ENCODE measurements around the gene GSTT4.

GSTT4 gene

GRCh38 chr22:24023204-24023789, 18.0 kb upstream of the GSTT4 start:
- Histone ChIP-seq H3K27me3 (ENCODE audit: control insufficient read depth in 1 of 2, insufficient read depth in 1 of 2, low read length in 2 of 2) (no peaks in the 10 kb centered on the region), H4K8ac (ENCODE audit: low read length) (no peak overlapping the region), H2AFZ (ENCODE audit: low read depth, low read length) (no peak overlapping the region), H3K23ac (ENCODE audit: low read length in 2 of 2) (no peak overlapping the region), H3K18ac (ENCODE audit: low read depth in 1 of 2, low read length in 2 of 2) (no peak overlapping the region), H2BK120ac (ENCODE audit: low read depth, low read length) (no peak overlapping the region), H3K79me1 (replicated peaks; ENCODE audit: low read length, poor library complexity, severe bottlenecking) (peaks cover 18% of the 10 kb centered on the region), H2BK12ac (ENCODE audit: low read length in 2 of 2) (no peak overlapping the region), H3K4me3 (ENCODE audit: insufficient read depth in 1 of 2, low read depth in 1 of 2, low read length in 2 of 2) (no peak overlapping the region), H3K4ac (ENCODE audit: low read depth in 1 of 2, low read length in 2 of 2) (no peak overlapping the region), H4K91ac (ENCODE audit: low read length) (no peak overlapping the region), H3K9me3 (ENCODE audit: control insufficient read depth, low read length) (peaks cover 12% of the 10 kb centered on the region), H3K4me1 (ENCODE audit: control insufficient read depth, insufficient read depth, low read depth, low read length) (peaks cover 8% of the 10 kb centered on the region), H3K36me3 (ENCODE audit: control insufficient read depth in 1 of 2, insufficient read depth in 2 of 2, low read depth in 1 of 2, low read length in 2 of 2) (peaks cover 3 to 11% of the 10 kb centered on the region in 2 experiments), H3K9ac (ENCODE audit: low read length) (no peak overlapping the region), H2AK5ac (ENCODE audit: low read length, severe bottlenecking) (no peak overlapping the region), H2BK15ac (ENCODE audit: low read depth, poor library complexity, severe bottlenecking) (no peak overlapping the region), H2BK5ac (ENCODE audit: low read depth, low read length, poor library complexity, severe bottlenecking) (no peak overlapping the region), H3K14ac (ENCODE audit: low read length in 2 of 2) (no peak overlapping the region), H3K4me2 (ENCODE audit: low read length, poor library complexity, severe bottlenecking) (no peak overlapping the region), H3K27ac (ENCODE audit: low read length, poor library complexity, severe bottlenecking) (no peak overlapping the region)
- no peak for DNase-seq

GRCh38 chr22:24021304-24021703, 16.1 kb upstream of the GSTT4 start:
- Histone ChIP-seq H3K27ac (ENCODE audit: low read length, poor library complexity, severe bottlenecking) (no peak overlapping the region), H4K8ac (ENCODE audit: low read length) (no peak overlapping the region), H3K9me3 (ENCODE audit: control insufficient read depth, low read length) (peaks cover 12% of the 10 kb centered on the region), H3K4ac (ENCODE audit: low read depth in 1 of 2, low read length in 2 of 2) (no peak overlapping the region), H4K91ac (ENCODE audit: low read length) (no peak overlapping the region), H3K27me3 (ENCODE audit: control insufficient read depth in 1 of 2, insufficient read depth in 1 of 2, low read length in 2 of 2) (no peaks in the 10 kb centered on the region), H3K9ac (ENCODE audit: low read length) (no peak overlapping the region), H2BK120ac (ENCODE audit: low read depth, low read length) (no peak overlapping the region), H3K79me1 (replicated peaks; ENCODE audit: low read length, poor library complexity, severe bottlenecking) (peaks cover 21% of the 10 kb centered on the region), H3K18ac (ENCODE audit: low read depth in 1 of 2, low read length in 2 of 2) (no peak overlapping the region), H3K23ac (ENCODE audit: low read length in 2 of 2) (no peak overlapping the region), H3K4me1 (ENCODE audit: control insufficient read depth, insufficient read depth, low read depth, low read length) (peaks cover 5% of the 10 kb centered on the region), H2BK12ac (ENCODE audit: low read length in 2 of 2) (no peak overlapping the region), H2BK5ac (ENCODE audit: low read depth, low read length, poor library complexity, severe bottlenecking) (no peak overlapping the region), H3K4me3 (ENCODE audit: insufficient read depth in 1 of 2, low read depth in 1 of 2, low read length in 2 of 2) (no peak overlapping the region), H3K4me2 (ENCODE audit: low read length, poor library complexity, severe bottlenecking) (no peak overlapping the region), H2AK5ac (ENCODE audit: low read length, severe bottlenecking) (no peak overlapping the region), H3K14ac (ENCODE audit: low read length in 2 of 2) (no peak overlapping the region), H3K36me3 (ENCODE audit: control insufficient read depth in 1 of 2, insufficient read depth in 2 of 2, low read depth in 1 of 2, low read length in 2 of 2) (peaks cover 3 to 20% of the 10 kb centered on the region in 2 experiments), H2BK15ac (ENCODE audit: low read depth, poor library complexity, severe bottlenecking) (no peak overlapping the region), H2AFZ (ENCODE audit: low read depth, low read length) (no peak overlapping the region)
- 100% methylated on average over 2 of the region's 3 CpGs for whole genome bisulfite sequencing
- no peak for DNase-seq

- Histone ChIP-seq H2BK15ac (ENCODE audit: low read depth, poor library complexity, severe bottlenecking) (no peak overlapping the region), H3K79me1 (replicated peaks; ENCODE audit: low read length, poor library complexity, severe bottlenecking) (peaks cover 19% of the 10 kb centered on the region), H3K27ac (ENCODE audit: low read length, poor library complexity, severe bottlenecking) (no peak overlapping the region), H2BK12ac (ENCODE audit: low read length in 2 of 2) (no peak overlapping the region), H2BK5ac (ENCODE audit: low read depth, low read length, poor library complexity, severe bottlenecking) (no peak overlapping the region), H4K91ac (ENCODE audit: low read length) (no peak overlapping the region), H3K27me3 (ENCODE audit: control insufficient read depth in 1 of 2, insufficient read depth in 1 of 2, low read length in 2 of 2) (no peaks in the 10 kb centered on the region), H3K4me1 (ENCODE audit: control insufficient read depth, insufficient read depth, low read depth, low read length) (peaks cover 2% of the 10 kb centered on the region), H3K36me3 (ENCODE audit: control insufficient read depth in 1 of 2, insufficient read depth in 2 of 2, low read depth in 1 of 2, low read length in 2 of 2) (peaks cover 0 to 12% of the 10 kb centered on the region in 2 experiments), H2AK5ac (ENCODE audit: low read length, severe bottlenecking) (no peak overlapping the region), H3K18ac (ENCODE audit: low read depth in 1 of 2, low read length in 2 of 2) (no peak overlapping the region), H3K9ac (ENCODE audit: low read length) (no peak overlapping the region), H4K8ac (ENCODE audit: low read length) (no peak overlapping the region), H3K4me3 (ENCODE audit: insufficient read depth in 1 of 2, low read depth in 1 of 2, low read length in 2 of 2) (no peak overlapping the region), H2BK120ac (ENCODE audit: low read depth, low read length) (no peak overlapping the region), H2AFZ (ENCODE audit: low read depth, low read length) (no peak overlapping the region), H3K4me2 (ENCODE audit: low read length, poor library complexity, severe bottlenecking) (no peak overlapping the region), H3K4ac (ENCODE audit: low read depth in 1 of 2, low read length in 2 of 2) (no peak overlapping the region), H3K14ac (ENCODE audit: low read length in 2 of 2) (no peak overlapping the region), H3K9me3 (ENCODE audit: control insufficient read depth, low read length) (no peaks in the 10 kb centered on the region), H3K23ac (ENCODE audit: low read length in 2 of 2) (no peak overlapping the region)
- DNase-seq, result no peak
- no CpG with 5 or more reads among the region's 1 CpG for WGBS
Observed at GRCh38 chr22:24016156-24016555, 10.9 kb upstream of the GSTT4 start.

- no peak overlapping the region for H2BK120ac ChIP-seq (ENCODE audit: low read depth, low read length)
- H2AK5ac ChIP-seq (ENCODE audit: low read length, severe bottlenecking), result no peak overlapping the region
- peak overlapping the region; percentile 70 for H2BK15ac ChIP-seq (ENCODE audit: low read depth, poor library complexity, severe bottlenecking)
- peaks cover 2% of the 10 kb centered on the region for H3K4me1 ChIP-seq (ENCODE audit: control insufficient read depth, insufficient read depth, low read depth, low read length)
- no peaks in the 10 kb centered on the region for H3K36me3 ChIP-seq (ENCODE audit: control insufficient read depth in 1 of 2, insufficient read depth in 2 of 2, low read depth in 1 of 2, low read length in 2 of 2)
- H3K4me2 ChIP-seq (ENCODE audit: low read length, poor library complexity, severe bottlenecking), result peak overlapping the region; percentile 82
- H2BK12ac ChIP-seq (ENCODE audit: low read length in 2 of 2), result peak overlapping the region in 1 of 2 experiments; percentile 29
- peak overlapping the region in 1 of 2 experiments; percentile 23 for H3K23ac ChIP-seq (ENCODE audit: low read length in 2 of 2)
- H3K18ac ChIP-seq (ENCODE audit: low read depth in 1 of 2, low read length in 2 of 2), result peak overlapping the region in 1 of 2 experiments; percentile 86
- peak overlapping the region; percentile 97 for H3K9ac ChIP-seq (ENCODE audit: low read length)
- H3K14ac ChIP-seq (ENCODE audit: low read length in 2 of 2), result no peak overlapping the region
- no peak overlapping the region for H2BK5ac ChIP-seq (ENCODE audit: low read depth, low read length, poor library complexity, severe bottlenecking)
- WGBS, result under 1% methylated on average over 9 of the region's 10 CpGs
- no peak overlapping the region for H3K27ac ChIP-seq (ENCODE audit: low read length, poor library complexity, severe bottlenecking)
- no peaks in the 10 kb centered on the region for H3K9me3 ChIP-seq (ENCODE audit: control insufficient read depth, low read length)
- no peak overlapping the region for H4K8ac ChIP-seq (ENCODE audit: low read length)
- peak overlapping the region; percentile 69 to 99 for H3K4me3 ChIP-seq (ENCODE audit: insufficient read depth in 1 of 2, low read depth in 1 of 2, low read length in 2 of 2)
- H3K4ac ChIP-seq (ENCODE audit: low read depth in 1 of 2, low read length in 2 of 2), result peak overlapping the region in 1 of 2 experiments; percentile 2
- peaks cover 7% of the 10 kb centered on the region for H3K79me1 ChIP-seq (replicated peaks; ENCODE audit: low read length, poor library complexity, severe bottlenecking)
- H3K27me3 ChIP-seq (ENCODE audit: control insufficient read depth in 1 of 2, insufficient read depth in 1 of 2, low read length in 2 of 2), result peaks cover 0 to 3% of the 10 kb centered on the region in 2 experiments
- H4K91ac ChIP-seq (ENCODE audit: low read length), result no peak overlapping the region
- H2AFZ ChIP-seq (ENCODE audit: low read depth, low read length), result peak overlapping the region; percentile 20
- DNase-seq, result no peak
Observed at GRCh38 chr22:24011735-24012068, 6.4 kb upstream of the GSTT4 start.
